Suprapubic skin (tissue), 4 donors: Measurements from ENCODE around the gene EMSY. TPM values are rescaled to one million over a fixed set of nuclear protein-coding genes. Genes with fewer than 3 reads are reported as not detected.

Source experiments
- DNase-seq, 2 donors: peaks; one replicate each; pipeline ENCODE4 v3.0.0-alpha.2; 2019; ENCODE audit warnings: low spot score in 2 of 2
- H3K27ac ChIP-seq: fragments of 200-600 bp; sonication (generic); one replicate; pipeline ENCODE4 v1.5.1; 2019
- H3K27me3 ChIP-seq: fragments of 200-600 bp; sonication (generic); one replicate; pipeline ENCODE4 v1.5.1; 2019
- H3K36me3 ChIP-seq: fragments of 200-600 bp; sonication (generic); one replicate; pipeline ENCODE4 v1.5.1; 2019
- H3K4me1 ChIP-seq: fragments of 200-600 bp; sonication (generic); one replicate; pipeline ENCODE4 v1.5.1; 2019
- H3K4me3 ChIP-seq: fragments of 200-600 bp; sonication (generic); one replicate; pipeline ENCODE4 v1.5.1; 2019; ENCODE audit warnings: mild to moderate bottlenecking
- H3K9me3 ChIP-seq: fragments of 200-600 bp; sonication (generic); one replicate; pipeline ENCODE4 v1.5.1; 2019
- EP300 ChIP-seq: sonication (generic); formaldehyde crosslinking; IDR thresholded peaks from one replicate; pipeline ENCODE4 v1.6.1; 2017; ENCODE audit warnings: antibody characterized with exemption
- POLR2A ChIP-seq, 2 donors: fragments of 450-650 bp; IDR thresholded peaks; one replicate each; pipeline ENCODE4 v1.6.1; 2017; ENCODE audit warnings: antibody characterized with exemption in 2 of 2, mild to moderate bottlenecking in 2 of 2, moderate library complexity in 2 of 2
- POLR2AphosphoS5 ChIP-seq, 3 donors: sonication (generic); formaldehyde crosslinking; IDR thresholded peaks; one replicate each; pipeline ENCODE4 v1.6.1; 2017; ENCODE audit warnings: antibody characterized with exemption in 3 of 3
- WGBS: methylation state at CpG from one replicate; pipeline ENCODE4 v1.1.5; 2018; 5-methylcytosine and 5-hydroxymethylcytosine counted together
- total RNA-seq, 4 donors: library from RNA; depleted of rRNA; stranded (reverse); fragments of >200 nt; gene quantifications; one replicate each; pipeline ENCODE4 v1.1.0, GENCODE V29; 2016
- TF ChIP-seq, protein P1 (sequence below), 2 donors: fragments of 200-600 bp in 1 of 2; fragments of 450-650 bp in 1 of 2; sonication (generic) in 1 of 2; IDR thresholded peaks; one replicate each; pipeline ENCODE4 v1.5.1; 2016 to 2019; ENCODE audit warnings: antibody characterized with exemption in 2 of 2, mild to moderate bottlenecking in 1 of 2, moderate library complexity in 1 of 2

Gene EMSY
- total RNA-seq, 4 donors from 2014 or later: 32.2 to 36.8 (median 33.2) TPM

DNA sequence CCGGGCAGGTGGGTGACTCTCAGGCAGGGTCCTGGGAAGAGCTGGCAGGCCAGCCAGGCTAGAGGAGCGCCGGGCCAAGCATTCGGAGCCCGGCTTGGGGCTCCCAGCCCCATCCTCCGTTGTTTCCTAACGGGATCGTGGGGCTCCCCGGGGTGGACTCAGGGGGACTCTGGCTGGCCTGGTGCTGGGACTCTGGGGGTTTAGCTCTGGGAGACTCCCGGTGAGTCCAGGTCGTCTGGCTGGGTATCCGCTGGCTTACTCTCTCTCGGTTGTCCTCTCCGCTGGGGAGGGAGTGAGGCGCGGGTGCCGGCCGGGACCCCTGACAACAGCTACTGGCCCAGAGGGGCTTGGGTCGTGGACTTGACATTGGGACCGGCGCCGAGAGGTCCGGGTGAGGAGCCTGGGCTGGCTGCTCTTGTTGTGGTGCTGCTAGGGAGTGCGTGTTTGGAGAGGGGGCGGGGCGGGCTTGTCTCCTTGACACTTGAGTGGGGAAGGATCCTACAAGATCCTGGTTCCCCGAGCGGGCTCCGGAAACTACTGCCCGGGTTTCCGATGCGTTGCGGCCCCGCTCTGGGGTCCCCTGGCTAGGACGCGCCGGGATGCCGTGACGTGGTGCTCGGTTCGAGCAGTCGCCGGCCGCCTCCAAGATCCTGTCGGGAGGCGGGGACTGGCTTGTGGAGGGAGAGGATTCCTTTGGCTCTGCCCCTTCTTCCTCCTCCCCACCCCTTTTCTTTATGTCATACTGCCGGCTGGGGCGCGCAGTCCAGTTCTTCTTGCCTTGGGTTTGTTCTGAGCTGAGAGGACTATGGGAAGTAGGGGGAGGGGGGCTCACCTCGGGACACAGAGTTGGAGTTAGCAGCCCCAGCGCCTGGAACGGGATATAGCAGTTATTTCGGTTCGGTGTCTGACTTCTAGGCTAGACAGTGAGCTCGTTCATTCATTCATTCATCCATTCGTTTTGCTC, 585 bp downstream of the EMSY start:
- peak; percentile 85 to 87 for DNase-seq
- peak overlapping the region; percentile 95 for H3K4me3 ChIP-seq
- peaks cover 22% of the 10 kb centered on the region for H3K4me1 ChIP-seq
- H3K27ac ChIP-seq: peak overlapping the region; percentile 92
- H3K9me3 ChIP-seq: no peaks in the 10 kb centered on the region
- WGBS: 0% methylated on average over 32 of the region's 56 CpGs
- H3K27me3 ChIP-seq: no peaks in the 10 kb centered on the region
- TF ChIP-seq POLR2AphosphoS5 (IDR thresholded peaks at IDR 0.05) (no peak), POLR2A (IDR thresholded peaks at IDR 0.05) (peak in 1 of 2 donors; percentile 10)
- H3K36me3 ChIP-seq: peaks cover 10% of the 10 kb centered on the region

- Histone ChIP-seq H3K27me3 (no peaks in the 10 kb centered on the region), H3K9me3 (no peaks in the 10 kb centered on the region), H3K4me1 (peaks cover 14% of the 10 kb centered on the region), H3K4me3 (no peak overlapping the region), H3K36me3 (peaks cover 29% of the 10 kb centered on the region), H3K27ac (no peak overlapping the region)
- WGBS: 59% methylated on average over 2 of the region's 2 CpGs
- TF ChIP-seq EP300: no peak
- TF ChIP-seq, protein P1, sequence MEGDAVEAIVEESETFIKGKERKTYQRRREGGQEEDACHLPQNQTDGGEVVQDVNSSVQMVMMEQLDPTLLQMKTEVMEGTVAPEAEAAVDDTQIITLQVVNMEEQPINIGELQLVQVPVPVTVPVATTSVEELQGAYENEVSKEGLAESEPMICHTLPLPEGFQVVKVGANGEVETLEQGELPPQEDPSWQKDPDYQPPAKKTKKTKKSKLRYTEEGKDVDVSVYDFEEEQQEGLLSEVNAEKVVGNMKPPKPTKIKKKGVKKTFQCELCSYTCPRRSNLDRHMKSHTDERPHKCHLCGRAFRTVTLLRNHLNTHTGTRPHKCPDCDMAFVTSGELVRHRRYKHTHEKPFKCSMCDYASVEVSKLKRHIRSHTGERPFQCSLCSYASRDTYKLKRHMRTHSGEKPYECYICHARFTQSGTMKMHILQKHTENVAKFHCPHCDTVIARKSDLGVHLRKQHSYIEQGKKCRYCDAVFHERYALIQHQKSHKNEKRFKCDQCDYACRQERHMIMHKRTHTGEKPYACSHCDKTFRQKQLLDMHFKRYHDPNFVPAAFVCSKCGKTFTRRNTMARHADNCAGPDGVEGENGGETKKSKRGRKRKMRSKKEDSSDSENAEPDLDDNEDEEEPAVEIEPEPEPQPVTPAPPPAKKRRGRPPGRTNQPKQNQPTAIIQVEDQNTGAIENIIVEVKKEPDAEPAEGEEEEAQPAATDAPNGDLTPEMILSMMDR (IDR thresholded peaks at IDR 0.05): no peak
- TF ChIP-seq POLR2AphosphoS5 (IDR thresholded peaks at IDR 0.05): no peak
- TF ChIP-seq POLR2A (IDR thresholded peaks at IDR 0.05): no peak
- DNase-seq: no peak
These were observed 3.7 kb downstream of the EMSY start for GRCh38 chr11:76448506-76448905.

DNA sequence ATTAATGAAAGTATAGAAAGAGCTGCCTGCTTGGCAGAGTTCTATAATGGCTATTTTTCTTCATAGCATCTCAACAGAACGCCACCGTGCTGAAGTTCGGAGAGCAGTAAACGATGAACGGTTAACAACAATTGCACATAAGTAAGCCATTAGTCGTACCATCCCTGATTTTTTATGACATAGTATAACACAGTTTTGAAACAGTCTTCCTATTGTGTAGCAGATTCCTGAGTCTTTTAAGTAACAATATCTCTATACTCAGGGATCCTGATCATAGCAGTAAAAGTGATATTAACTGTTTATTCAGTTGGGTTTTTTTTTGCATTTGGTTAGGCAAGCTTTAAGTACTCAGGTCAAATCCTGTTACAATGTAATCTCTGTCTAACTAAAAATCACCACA, 8.4 kb downstream of the EMSY start:
- 84% methylated on average over 6 of the region's 6 CpGs for WGBS
- no peaks in the 10 kb centered on the region for H3K9me3 ChIP-seq
- TF ChIP-seq, protein P1 (IDR thresholded peaks at IDR 0.05): no peak
- TF ChIP-seq EP300: no peak
- TF ChIP-seq POLR2AphosphoS5 (IDR thresholded peaks at IDR 0.05): no peak
- no peak for TF ChIP-seq POLR2A (IDR thresholded peaks at IDR 0.05)
- H3K4me3 ChIP-seq: no peak overlapping the region
- no peaks in the 10 kb centered on the region for H3K27me3 ChIP-seq
- H3K4me1 ChIP-seq: no peaks in the 10 kb centered on the region
- H3K27ac ChIP-seq: no peak overlapping the region
- DNase-seq: no peak
- peaks cover 37% of the 10 kb centered on the region for H3K36me3 ChIP-seq

DNA sequence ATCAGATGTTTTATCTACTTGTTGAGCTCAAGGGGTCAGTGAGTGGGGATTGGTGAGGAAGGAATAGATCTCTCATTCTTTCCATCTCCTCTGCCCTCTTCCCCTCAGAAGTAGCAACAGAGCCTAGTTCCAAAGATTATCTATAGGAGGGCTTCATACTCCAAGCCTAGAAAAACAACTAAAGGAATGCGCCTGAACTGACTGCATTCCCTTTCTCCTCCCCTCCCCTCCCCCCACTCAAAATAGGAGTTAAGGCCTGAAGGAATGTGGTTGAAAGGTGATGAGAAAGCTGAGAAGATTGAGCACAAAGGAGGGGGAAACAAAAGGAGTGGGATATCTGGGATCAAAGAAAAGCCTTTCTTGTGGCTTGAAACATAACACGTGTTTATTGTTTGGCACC, 10.5 kb downstream of the EMSY start:
- Histone ChIP-seq H3K9me3 (no peaks in the 10 kb centered on the region), H3K4me1 (no peaks in the 10 kb centered on the region), H3K27me3 (no peaks in the 10 kb centered on the region), H3K36me3 (peaks cover 40% of the 10 kb centered on the region), H3K27ac (no peak overlapping the region), H3K4me3 (no peak overlapping the region)
- DNase-seq: no peak
- TF ChIP-seq, protein P1 (IDR thresholded peaks at IDR 0.05): no peak
- TF ChIP-seq POLR2A (IDR thresholded peaks at IDR 0.05) (no peak), EP300 (no peak), POLR2AphosphoS5 (IDR thresholded peaks at IDR 0.05) (no peak)
- 61% methylated on average over 2 of the region's 2 CpGs for WGBS

- DNase-seq: no peak
- H3K36me3 ChIP-seq: peaks cover 36% of the 10 kb centered on the region
- H3K27ac ChIP-seq: no peak overlapping the region
- no peak for TF ChIP-seq EP300
- TF ChIP-seq POLR2AphosphoS5 (IDR thresholded peaks at IDR 0.05): no peak
- no peaks in the 10 kb centered on the region for H3K4me1 ChIP-seq
- H3K9me3 ChIP-seq: no peaks in the 10 kb centered on the region
- no peaks in the 10 kb centered on the region for H3K27me3 ChIP-seq
- H3K4me3 ChIP-seq: no peak overlapping the region
These were observed 11.1 kb downstream of the EMSY start for GRCh38 chr11:76455931-76456330.

- TF ChIP-seq EP300: no peak
- no peak for TF ChIP-seq POLR2AphosphoS5 (IDR thresholded peaks at IDR 0.05)
- H3K4me3 ChIP-seq: no peak overlapping the region
- H3K36me3 ChIP-seq: peaks cover 35% of the 10 kb centered on the region
These were observed 11.8 kb downstream of the EMSY start for GRCh38 chr11:76456571-76456970.

More at GRCh38 chr11:76456571-76456970, 11.8 kb downstream of the EMSY start:
- Histone ChIP-seq H3K9me3 (no peaks in the 10 kb centered on the region), H3K27ac (no peak overlapping the region), H3K4me1 (no peaks in the 10 kb centered on the region), H3K27me3 (no peaks in the 10 kb centered on the region)
- 83% methylated on average over 2 of the region's 2 CpGs for WGBS
- DNase-seq: no peak
